ENCODE results near the gene ZNF750. TPM values are rescaled to one million over a fixed set of nuclear protein-coding genes. Genes with fewer than 3 reads are reported as not detected.

Gene ZNF750
- total RNA-seq, 4 donors from 2014 or later, result 117 to 353 (median 233) TPM

- Histone ChIP-seq H3K4me1 (no peaks in the 10 kb centered on the region), H3K27me3 (no peaks in the 10 kb centered on the region), H3K27ac (no peak overlapping the region), H3K36me3 (peaks cover 79% of the 10 kb centered on the region), H3K4me3 (no peak overlapping the region), H3K9me3 (peaks cover 6% of the 10 kb centered on the region)
- TF ChIP-seq POLR2AphosphoS5 (IDR thresholded peaks at IDR 0.05), result no peak
- TF ChIP-seq POLR2A (IDR thresholded peaks at IDR 0.05), result no peak
- TF ChIP-seq EP300 (IDR thresholded peaks at IDR 0.05), result no peak
- TF ChIP-seq, protein P1, sequence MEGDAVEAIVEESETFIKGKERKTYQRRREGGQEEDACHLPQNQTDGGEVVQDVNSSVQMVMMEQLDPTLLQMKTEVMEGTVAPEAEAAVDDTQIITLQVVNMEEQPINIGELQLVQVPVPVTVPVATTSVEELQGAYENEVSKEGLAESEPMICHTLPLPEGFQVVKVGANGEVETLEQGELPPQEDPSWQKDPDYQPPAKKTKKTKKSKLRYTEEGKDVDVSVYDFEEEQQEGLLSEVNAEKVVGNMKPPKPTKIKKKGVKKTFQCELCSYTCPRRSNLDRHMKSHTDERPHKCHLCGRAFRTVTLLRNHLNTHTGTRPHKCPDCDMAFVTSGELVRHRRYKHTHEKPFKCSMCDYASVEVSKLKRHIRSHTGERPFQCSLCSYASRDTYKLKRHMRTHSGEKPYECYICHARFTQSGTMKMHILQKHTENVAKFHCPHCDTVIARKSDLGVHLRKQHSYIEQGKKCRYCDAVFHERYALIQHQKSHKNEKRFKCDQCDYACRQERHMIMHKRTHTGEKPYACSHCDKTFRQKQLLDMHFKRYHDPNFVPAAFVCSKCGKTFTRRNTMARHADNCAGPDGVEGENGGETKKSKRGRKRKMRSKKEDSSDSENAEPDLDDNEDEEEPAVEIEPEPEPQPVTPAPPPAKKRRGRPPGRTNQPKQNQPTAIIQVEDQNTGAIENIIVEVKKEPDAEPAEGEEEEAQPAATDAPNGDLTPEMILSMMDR (IDR thresholded peaks at IDR 0.05), result no peak
- no peak for DNase-seq (ENCODE audit: low spot score in 2 of 2)
- 95% methylated on average over 10 of the region's 20 CpGs for WGBS
Observed at GRCh38 chr17:82814834-82815233, 25.0 kb downstream of the ZNF750 start.

DNA sequence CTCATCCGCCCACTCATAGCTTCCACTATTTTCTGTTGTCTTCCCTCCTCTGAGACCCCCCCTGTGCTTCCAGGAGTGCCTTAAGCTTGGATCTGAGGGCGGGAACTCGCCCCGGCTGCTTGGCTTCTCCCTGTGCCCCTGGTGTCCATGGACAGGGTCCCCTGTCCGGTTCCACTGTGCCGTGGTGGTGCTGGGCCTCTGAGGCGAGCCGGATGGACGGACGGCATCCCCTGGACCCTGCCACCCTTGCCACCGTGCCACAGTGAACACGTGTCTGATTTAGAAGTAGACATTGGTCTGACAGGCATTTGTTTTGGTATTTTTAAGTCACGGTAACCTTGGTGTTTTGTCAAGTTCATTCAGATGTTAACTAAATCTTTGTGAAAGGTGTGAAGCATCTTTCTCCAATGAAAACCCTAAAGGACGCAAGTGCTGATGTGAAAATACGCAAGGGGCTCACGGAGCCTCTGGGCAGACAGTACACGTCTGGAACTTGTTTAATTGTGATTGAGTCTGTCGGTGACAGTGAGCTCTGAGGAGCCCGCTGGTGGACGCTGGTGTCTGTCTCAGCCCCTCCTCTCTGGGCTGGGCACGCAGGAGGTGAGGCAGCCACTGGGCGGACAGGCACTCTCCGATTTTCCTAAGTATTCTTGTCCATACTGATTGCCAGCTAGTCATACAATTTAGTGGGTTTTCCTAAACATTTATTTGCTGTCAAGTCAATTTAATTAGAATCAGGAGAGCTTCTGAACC is 26.3 kb downstream of the ZNF750 start:
- peaks cover 77% of the 10 kb centered on the region for H3K36me3 ChIP-seq
- no peaks in the 10 kb centered on the region for H3K9me3 ChIP-seq
- 93% methylated on average over 23 of the region's 23 CpGs for WGBS
- no peak overlapping the region for H3K27ac ChIP-seq
- no peak for TF ChIP-seq POLR2AphosphoS5 (IDR thresholded peaks at IDR 0.05)
- TF ChIP-seq EP300 (IDR thresholded peaks at IDR 0.05), result no peak
- TF ChIP-seq, protein P1 (IDR thresholded peaks at IDR 0.05), result no peak
- TF ChIP-seq POLR2A (IDR thresholded peaks at IDR 0.05), result no peak
- no peaks in the 10 kb centered on the region for H3K4me1 ChIP-seq
- H3K27me3 ChIP-seq, result no peaks in the 10 kb centered on the region
- no peak for DNase-seq (ENCODE audit: low spot score in 2 of 2)
- H3K4me3 ChIP-seq, result no peak overlapping the region

DNA sequence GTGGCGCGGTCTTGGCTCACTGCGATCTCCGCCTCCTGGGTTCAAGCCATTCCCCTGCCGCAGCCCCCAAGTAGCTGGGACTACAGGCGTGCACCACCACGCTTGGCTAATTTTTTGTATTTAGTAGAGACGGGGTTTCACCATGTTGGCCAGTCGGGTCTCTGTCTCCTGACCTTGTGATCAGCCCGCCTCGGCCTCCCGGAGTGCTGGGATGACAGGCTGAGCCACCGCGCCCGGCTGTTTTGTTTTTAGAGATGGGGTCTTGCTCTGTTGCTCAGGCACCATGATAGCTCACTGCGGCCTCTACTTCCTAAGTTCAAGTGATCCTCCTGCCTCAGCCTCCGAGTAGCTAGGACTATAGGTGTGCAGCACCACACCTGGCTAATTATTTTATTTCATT is 27.2 kb downstream of the ZNF750 start:
- no peak overlapping the region for H3K4me3 ChIP-seq
- H3K4me1 ChIP-seq, result no peaks in the 10 kb centered on the region
- TF ChIP-seq EP300 (IDR thresholded peaks at IDR 0.05) (no peak), POLR2AphosphoS5 (IDR thresholded peaks at IDR 0.05) (no peak), POLR2A (IDR thresholded peaks at IDR 0.05) (no peak)
- TF ChIP-seq, protein P1 (IDR thresholded peaks at IDR 0.05), result no peak
- peaks cover 74% of the 10 kb centered on the region for H3K36me3 ChIP-seq
- H3K27me3 ChIP-seq, result no peaks in the 10 kb centered on the region
- no peaks in the 10 kb centered on the region for H3K9me3 ChIP-seq
- no peak overlapping the region for H3K27ac ChIP-seq
- WGBS, result 97% methylated on average over 15 of the region's 17 CpGs
- no peak for DNase-seq (ENCODE audit: low spot score in 2 of 2)

DNA sequence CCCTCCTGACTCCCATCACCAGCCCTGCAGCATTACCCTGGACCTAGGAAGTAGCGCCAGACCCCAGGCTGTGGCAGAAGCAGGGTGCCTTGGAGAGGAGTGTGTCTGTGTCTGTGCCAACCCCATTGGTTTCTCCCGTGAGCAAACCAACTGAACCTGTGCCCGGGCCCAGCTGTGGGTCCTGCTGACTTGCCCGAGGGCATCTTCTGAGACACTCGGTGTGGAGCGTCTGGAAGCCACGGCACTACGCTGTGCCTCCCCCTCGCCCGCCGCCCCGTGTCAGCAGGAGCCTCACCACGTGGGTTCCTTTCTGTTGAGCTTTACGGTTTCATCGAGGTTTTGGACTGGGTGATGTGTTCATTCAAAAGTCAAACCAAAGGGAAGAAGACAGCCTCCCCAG is 27.8 kb downstream of the ZNF750 start:
- Histone ChIP-seq H3K4me1 (peaks cover 1% of the 10 kb centered on the region), H3K36me3 (peaks cover 74% of the 10 kb centered on the region)
- no peak for DNase-seq (ENCODE audit: low spot score in 2 of 2)

More for the DNA sequence above, 27.8 kb downstream of the ZNF750 start:
- no peaks in the 10 kb centered on the region for H3K27me3 ChIP-seq
- H3K4me3 ChIP-seq, result no peak overlapping the region
- WGBS, result 84% methylated on average over 12 of the region's 15 CpGs
- no peaks in the 10 kb centered on the region for H3K9me3 ChIP-seq
- TF ChIP-seq POLR2A (IDR thresholded peaks at IDR 0.05) (no peak), EP300 (IDR thresholded peaks at IDR 0.05) (no peak), POLR2AphosphoS5 (IDR thresholded peaks at IDR 0.05) (no peak)
- TF ChIP-seq, protein P1 (IDR thresholded peaks at IDR 0.05), result no peak
- no peak overlapping the region for H3K27ac ChIP-seq

Measured in suprapubic skin (tissue), 4 donors.